Smooth muscle cell (in vitro differentiated cells): ENCODE data around the gene TSPO. TPM values are rescaled to one million over a fixed set of nuclear protein-coding genes. Genes with fewer than 3 reads are reported as not detected.

ENCODE experiments used
- DNase-seq: peaks from one replicate; lab custom pipeline; 2025; ENCODE audit not compliant: unreplicated experiment; lab: John Stamatoyannopoulos, UW
- H2AFZ ChIP-seq: fragments of 200-600 bp; sonication (generic); 2 replicates; pipeline ENCODE4 v1.6.0; 2016; ENCODE audit warnings: antibody characterized with exemption, low read depth, mild to moderate bottlenecking
- H3F3A ChIP-seq: fragments of 200-600 bp; sonication (generic); 2 replicates; pipeline ENCODE4 v1.6.0; 2017; ENCODE audit warnings: antibody characterized with exemption, low read depth
- H3K27ac ChIP-seq: fragments of 200-600 bp; sonication (generic); 2 replicates; pipeline ENCODE4 v1.5.1; 2016; ENCODE audit warnings: low read depth, mild to moderate bottlenecking
- H3K27me3 ChIP-seq: fragments of 200-600 bp; sonication (generic); 2 replicates; pipeline ENCODE4 v1.6.1; 2016; ENCODE audit warnings: low read depth, mild to moderate bottlenecking
- H3K36me3 ChIP-seq: fragments of 200-600 bp; sonication (generic); 2 replicates; pipeline ENCODE4 v1.5.1; 2016; ENCODE audit warnings: low read depth
- H3K4me1 ChIP-seq: fragments of 200-600 bp; sonication (generic); 2 replicates; pipeline ENCODE4 v1.5.1; 2016; ENCODE audit warnings: low read depth
- H3K4me2 ChIP-seq: fragments of 200-600 bp; sonication (generic); 2 replicates; pipeline ENCODE4 v1.6.0; 2016; ENCODE audit warnings: mild to moderate bottlenecking
- H3K4me3 ChIP-seq: fragments of 200-600 bp; sonication (generic); 2 replicates; pipeline ENCODE4 v1.5.1; 2016; ENCODE audit warnings: mild to moderate bottlenecking
- H3K79me2 ChIP-seq: fragments of 200-600 bp; sonication (generic); 2 replicates; pipeline ENCODE4 v1.6.0; 2016; ENCODE audit warnings: low read depth, mild to moderate bottlenecking
- H3K9ac ChIP-seq: fragments of 200-600 bp; sonication (generic); 2 replicates; pipeline ENCODE4 v1.6.0; 2016; ENCODE audit warnings: low read depth
- H3K9me3 ChIP-seq: fragments of 200-600 bp; sonication (generic); replicated peaks from 2 replicates; pipeline ENCODE4 v1.5.1; 2016; ENCODE audit warnings: low read depth
- H4K20me1 ChIP-seq: fragments of 200-600 bp; sonication (generic); 2 replicates; pipeline ENCODE4 v1.6.0; 2016; ENCODE audit warnings: low read depth
- CTCF ChIP-seq: fragments of 200-600 bp; sonication (generic); IDR thresholded peaks from 2 replicates; pipeline ENCODE4 v1.5.1; 2017; ENCODE audit warnings: borderline replicate concordance, mild to moderate bottlenecking, antibody characterized with exemption; ENCODE audit not compliant: insufficient read depth, poor library complexity, severe bottlenecking
- WGBS: methylation state at CpG from one replicate; pipeline ENCODE4 v1.1.7; 2016; ENCODE audit warnings: low lambda C conversion rate; 5-methylcytosine and 5-hydroxymethylcytosine counted together
- polyA plus RNA-seq: library from polyadenylated mRNA; unstranded; fragments of >200 nt; fragmentation: Nextera tagmentation; extraction: Ambion mirVana; gene quantifications from 2 replicates; pipeline ENCODE4 v1.2.1, GENCODE V29; 2016
- total RNA-seq: library from RNA; depleted of rRNA; stranded (reverse); fragments of >200 nt; gene quantifications from 2 replicates; pipeline ENCODE4 v1.2.3, GENCODE V29; 2014

TSPO gene
- total and polyA plus RNA-seq, 2 experiments from 2014 or later = 170 to 251 TPM

GRCh38 chr22:43205748-43206508 lies 54.6 kb downstream of the TSPO start:
- H3K27ac ChIP-seq = no peak overlapping the region
- H3K9ac ChIP-seq = no peak overlapping the region
- H3K4me1 ChIP-seq = no peaks in the 10 kb centered on the region
- no peaks in the 10 kb centered on the region for H3F3A ChIP-seq
- TF ChIP-seq CTCF = no peak
- no peak for DNase-seq
- WGBS = 91% methylated on average over 3 of the region's 5 CpGs
- no peak overlapping the region for H2AFZ ChIP-seq
- H3K79me2 ChIP-seq = no peaks in the 10 kb centered on the region
- H3K4me3 ChIP-seq = no peak overlapping the region
- H3K9me3 ChIP-seq = no peaks in the 10 kb centered on the region
- H3K27me3 ChIP-seq = no peaks in the 10 kb centered on the region
- H4K20me1 ChIP-seq = no peaks in the 10 kb centered on the region
- H3K4me2 ChIP-seq = no peak overlapping the region
- no peaks in the 10 kb centered on the region for H3K36me3 ChIP-seq

GRCh38 chr22:43206509-43207161 lies 55.3 kb downstream of the TSPO start:
- H3K9ac ChIP-seq = no peak overlapping the region
- no peak overlapping the region for H3K4me3 ChIP-seq
- H3F3A ChIP-seq = no peaks in the 10 kb centered on the region
- no peaks in the 10 kb centered on the region for H3K36me3 ChIP-seq
- H3K27ac ChIP-seq = no peak overlapping the region
- H3K79me2 ChIP-seq = no peaks in the 10 kb centered on the region
- H3K4me2 ChIP-seq = no peak overlapping the region
- no peaks in the 10 kb centered on the region for H3K9me3 ChIP-seq
- DNase-seq = no peak
- H3K27me3 ChIP-seq = no peaks in the 10 kb centered on the region
- no peak for TF ChIP-seq CTCF
- H2AFZ ChIP-seq = no peak overlapping the region
- WGBS = 84% methylated on average over 18 of the region's 23 CpGs
- no peaks in the 10 kb centered on the region for H4K20me1 ChIP-seq
- no peaks in the 10 kb centered on the region for H3K4me1 ChIP-seq

GRCh38 chr22:43207386-43207785 lies 56.0 kb downstream of the TSPO start:
- no peak overlapping the region for H3K4me3 ChIP-seq
- no peaks in the 10 kb centered on the region for H3K27me3 ChIP-seq
- no peak overlapping the region for H2AFZ ChIP-seq
- H3K79me2 ChIP-seq = no peaks in the 10 kb centered on the region
- WGBS = 97% methylated on average over 13 of the region's 13 CpGs
- H3K4me2 ChIP-seq = no peak overlapping the region
- no peak for DNase-seq
- H3F3A ChIP-seq = no peaks in the 10 kb centered on the region
- H3K27ac ChIP-seq = no peak overlapping the region
- no peaks in the 10 kb centered on the region for H3K36me3 ChIP-seq
- no peaks in the 10 kb centered on the region for H4K20me1 ChIP-seq
- H3K4me1 ChIP-seq = no peaks in the 10 kb centered on the region
- H3K9ac ChIP-seq = no peak overlapping the region
- no peak for TF ChIP-seq CTCF
- no peaks in the 10 kb centered on the region for H3K9me3 ChIP-seq
